Liver (tissue), 9 donors: ENCODE measurements around the gene THOP1. TPM values are rescaled to one million over a fixed set of nuclear protein-coding genes. Genes with fewer than 3 reads are reported as not detected.

Source experiments
- DNase-seq: peaks from one replicate; pipeline ENCODE4 v3.0.0-alpha.2; 2017; ENCODE audit warnings: low spot score
- H3K27ac ChIP-seq, 2 donors: one replicate each; pipeline ENCODE4 v1.7.0; 2013; ENCODE audit warnings: inconsistent platforms in 2 of 2, low read length in 2 of 2, control low read depth in 1 of 2, low read depth in 1 of 2, mild to moderate bottlenecking in 1 of 2
- H3K27me3 ChIP-seq, 4 donors: one replicate each; pipeline versions ENCODE4 v1.6.1 to v1.7.0; 2013; ENCODE audit warnings: low read length in 3 of 4, inconsistent platforms in 1 of 4, mild to moderate bottlenecking in 1 of 4, moderate library complexity in 1 of 4; ENCODE audit not compliant: control insufficient read depth in 4 of 4, insufficient read depth in 4 of 4
- H3K36me3 ChIP-seq, 4 donors: one replicate each; pipeline versions ENCODE4 v1.6.1 to v1.7.0; 2013; ENCODE audit warnings: low read length in 3 of 4, mild to moderate bottlenecking in 3 of 4, low read depth in 1 of 4, moderate library complexity in 1 of 4; ENCODE audit not compliant: control insufficient read depth in 4 of 4, insufficient read depth in 3 of 4
- H3K4me1 ChIP-seq, 4 donors: one replicate each; pipeline versions ENCODE4 v1.6.1 to v1.7.0; 2013; ENCODE audit warnings: low read length in 3 of 4, mild to moderate bottlenecking in 3 of 4, moderate library complexity in 1 of 4; ENCODE audit not compliant: control insufficient read depth in 4 of 4, insufficient read depth in 4 of 4
- H3K4me3 ChIP-seq, 3 donors: one replicate each; pipeline versions ENCODE4 v1.6.1 to v1.7.0; 2013; ENCODE audit warnings: low read length in 3 of 3, control low read depth in 1 of 3, low read depth in 1 of 3, mild to moderate bottlenecking in 1 of 3
- H3K9ac ChIP-seq, 2 donors: one replicate each; pipeline ENCODE4 v1.7.0; 2013; ENCODE audit warnings: low read length in 2 of 2, mild to moderate bottlenecking in 2 of 2, moderate library complexity in 2 of 2, control low read depth in 1 of 2, low read depth in 1 of 2
- H3K9me3 ChIP-seq, 4 donors: one replicate each; pipeline versions ENCODE4 v1.6.1 to v1.7.0; 2013; ENCODE audit warnings: low read length in 3 of 4; ENCODE audit not compliant: control insufficient read depth in 4 of 4
- EGR1 ChIP-seq, 2 donors: IDR thresholded peaks; 2 replicates each; pipeline ENCODE4 v1.6.1; 2016 to 2018; ENCODE audit warnings: antibody characterized with exemption in 2 of 2, low read depth in 2 of 2
- FOXA1 ChIP-seq: IDR thresholded peaks from 2 replicates; pipeline ENCODE4 v1.6.1; 2016; ENCODE audit warnings: antibody characterized with exemption
- FOXA2 ChIP-seq: IDR thresholded peaks from 2 replicates; pipeline ENCODE4 v1.6.1; 2016; ENCODE audit warnings: antibody characterized with exemption
- GABPA ChIP-seq, 2 donors: IDR thresholded peaks in 1 of 2; conservative IDR thresholded peaks in 1 of 2; 2 replicates each; pipeline ENCODE4 v1.6.1; 2016; ENCODE audit warnings: antibody characterized with exemption in 2 of 2, mild to moderate bottlenecking in 1 of 2, moderate library complexity in 1 of 2
- HNF4A ChIP-seq, 2 donors: conservative IDR thresholded peaks; 2 replicates each; pipeline ENCODE4 v1.6.1; 2016; ENCODE audit warnings: antibody characterized with exemption in 2 of 2, mild to moderate bottlenecking in 2 of 2
- HNF4G ChIP-seq: IDR thresholded peaks from 2 replicates; pipeline ENCODE4 v1.6.1; 2016; ENCODE audit warnings: antibody characterized with exemption
- JUND ChIP-seq, 2 donors: IDR thresholded peaks; 2 replicates each; pipeline ENCODE4 v1.6.1; 2016; ENCODE audit warnings: antibody characterized with exemption in 2 of 2
- NR2F2 ChIP-seq: IDR thresholded peaks from 2 replicates; pipeline ENCODE4 v1.6.1; 2016; ENCODE audit warnings: antibody characterized with exemption
- RAD21 ChIP-seq, 2 donors: IDR thresholded peaks; 2 replicates each; pipeline ENCODE4 v1.6.1; 2016; ENCODE audit warnings: antibody characterized with exemption in 2 of 2, mild to moderate bottlenecking in 2 of 2
- RXRA ChIP-seq, 2 donors: IDR thresholded peaks; 2 replicates each; pipeline ENCODE4 v1.6.1; 2017 to 2018; ENCODE audit warnings: antibody characterized with exemption in 2 of 2, mild to moderate bottlenecking in 1 of 2
- SP1 ChIP-seq: IDR thresholded peaks from 2 replicates; pipeline ENCODE4 v1.6.1; 2018; ENCODE audit warnings: antibody characterized with exemption, mild to moderate bottlenecking
- YY1 ChIP-seq: IDR thresholded peaks from 2 replicates; pipeline ENCODE4 v1.6.1; 2016; ENCODE audit warnings: antibody characterized with exemption, mild to moderate bottlenecking
- whole genome bisulfite sequencing: extraction: QIAGEN DNeasy Blood & Tissue Kit; methylation state at CpG from one replicate; pipeline ENCODE4 v1.1.7; 2013; 5-methylcytosine and 5-hydroxymethylcytosine counted together
- polyA plus RNA-seq, 2 donors: library from polyadenylated mRNA; stranded (reverse) in 1 of 2; unstranded in 1 of 2; fragments of 200-250 nt in 1 of 2; fragments of >200 nt in 1 of 2; fragmentation: Nextera tagmentation in 1 of 2; extraction: Ambion mirVana in 1 of 2; gene quantifications; one replicate each; pipeline versions ENCODE4 v1.2.1 to v1.2.3, GENCODE V29; 2013 to 2015
- total RNA-seq, 2 donors: library from RNA; depleted of rRNA; stranded (reverse); fragments of >200 nt; gene quantifications; one replicate each; pipeline ENCODE4 v1.2.3, GENCODE V29; 2014
- TF ChIP-seq, protein P1 (sequence below): IDR thresholded peaks from 2 replicates; pipeline ENCODE4 v1.6.1; 2016; ENCODE audit warnings: antibody characterized with exemption
- TF ChIP-seq, protein P2 (sequence below): IDR thresholded peaks from 2 replicates; pipeline ENCODE4 v1.6.1; 2016; ENCODE audit warnings: antibody characterized with exemption
- TF ChIP-seq, protein P3 (sequence below): fragments of 150-350 bp; IDR thresholded peaks from 2 replicates; pipeline ENCODE4 v1.5.1; 2017; ENCODE audit warnings: improper control_type of control experiment, low read depth, low read length; ENCODE audit not compliant: missing input control
- TF ChIP-seq, protein P4 (sequence below): IDR thresholded peaks from 2 replicates; pipeline ENCODE4 v1.6.1; 2016; ENCODE audit warnings: antibody characterized with exemption
- donor health status: healthy.
- donor health status: healthy.
- donor health status: healthy.
- donor health status: healthy.
- donor health status: healthy.

Gene THOP1
- total and polyA plus RNA-seq, 4 donors, result 39.1 to 56.2 (median 44.7) TPM

DNA sequence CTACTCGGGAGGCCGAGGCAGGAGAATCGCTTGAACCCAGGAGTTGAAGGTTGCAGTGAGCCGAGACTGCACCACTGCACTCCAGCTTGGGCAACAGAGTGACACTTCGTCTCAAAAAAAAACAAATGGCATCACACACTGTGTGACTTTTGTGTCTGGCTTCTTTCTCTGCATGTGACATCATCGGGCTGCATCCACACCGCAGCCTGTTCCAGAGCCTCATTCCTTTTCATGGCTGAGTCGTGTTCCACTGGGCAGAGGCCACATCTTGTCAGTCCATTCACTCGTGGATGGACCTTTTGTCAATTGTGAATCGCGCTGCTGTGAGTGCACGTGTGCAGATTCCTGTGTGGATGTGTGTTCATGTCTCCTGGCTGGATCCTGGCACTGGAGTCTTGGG lies 8.3 kb downstream of the THOP1 start:
- TF ChIP-seq, protein P1, sequence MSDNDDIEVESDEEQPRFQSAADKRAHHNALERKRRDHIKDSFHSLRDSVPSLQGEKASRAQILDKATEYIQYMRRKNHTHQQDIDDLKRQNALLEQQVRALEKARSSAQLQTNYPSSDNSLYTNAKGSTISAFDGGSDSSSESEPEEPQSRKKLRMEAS, result no peak
- TF ChIP-seq, protein P2, sequence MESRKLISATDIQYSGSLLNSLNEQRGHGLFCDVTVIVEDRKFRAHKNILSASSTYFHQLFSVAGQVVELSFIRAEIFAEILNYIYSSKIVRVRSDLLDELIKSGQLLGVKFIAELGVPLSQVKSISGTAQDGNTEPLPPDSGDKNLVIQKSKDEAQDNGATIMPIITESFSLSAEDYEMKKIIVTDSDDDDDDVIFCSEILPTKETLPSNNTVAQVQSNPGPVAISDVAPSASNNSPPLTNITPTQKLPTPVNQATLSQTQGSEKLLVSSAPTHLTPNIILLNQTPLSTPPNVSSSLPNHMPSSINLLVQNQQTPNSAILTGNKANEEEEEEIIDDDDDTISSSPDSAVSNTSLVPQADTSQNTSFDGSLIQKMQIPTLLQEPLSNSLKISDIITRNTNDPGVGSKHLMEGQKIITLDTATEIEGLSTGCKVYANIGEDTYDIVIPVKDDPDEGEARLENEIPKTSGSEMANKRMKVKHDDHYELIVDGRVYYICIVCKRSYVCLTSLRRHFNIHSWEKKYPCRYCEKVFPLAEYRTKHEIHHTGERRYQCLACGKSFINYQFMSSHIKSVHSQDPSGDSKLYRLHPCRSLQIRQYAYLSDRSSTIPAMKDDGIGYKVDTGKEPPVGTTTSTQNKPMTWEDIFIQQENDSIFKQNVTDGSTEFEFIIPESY, result no peak
- TF ChIP-seq NR2F2 (no peak), FOXA1 (no peak), GABPA (IDR thresholded peaks at IDR 0.05 in 1 of 2, conservative IDR thresholded peaks at IDR 0.05 in 1 of 2) (no peak), HNF4G (no peak), HNF4A (conservative IDR thresholded peaks at IDR 0.05) (no peak), RAD21 (IDR thresholded peaks at IDR 0.05) (no peak), FOXA2 (no peak)
- TF ChIP-seq, protein P3, sequence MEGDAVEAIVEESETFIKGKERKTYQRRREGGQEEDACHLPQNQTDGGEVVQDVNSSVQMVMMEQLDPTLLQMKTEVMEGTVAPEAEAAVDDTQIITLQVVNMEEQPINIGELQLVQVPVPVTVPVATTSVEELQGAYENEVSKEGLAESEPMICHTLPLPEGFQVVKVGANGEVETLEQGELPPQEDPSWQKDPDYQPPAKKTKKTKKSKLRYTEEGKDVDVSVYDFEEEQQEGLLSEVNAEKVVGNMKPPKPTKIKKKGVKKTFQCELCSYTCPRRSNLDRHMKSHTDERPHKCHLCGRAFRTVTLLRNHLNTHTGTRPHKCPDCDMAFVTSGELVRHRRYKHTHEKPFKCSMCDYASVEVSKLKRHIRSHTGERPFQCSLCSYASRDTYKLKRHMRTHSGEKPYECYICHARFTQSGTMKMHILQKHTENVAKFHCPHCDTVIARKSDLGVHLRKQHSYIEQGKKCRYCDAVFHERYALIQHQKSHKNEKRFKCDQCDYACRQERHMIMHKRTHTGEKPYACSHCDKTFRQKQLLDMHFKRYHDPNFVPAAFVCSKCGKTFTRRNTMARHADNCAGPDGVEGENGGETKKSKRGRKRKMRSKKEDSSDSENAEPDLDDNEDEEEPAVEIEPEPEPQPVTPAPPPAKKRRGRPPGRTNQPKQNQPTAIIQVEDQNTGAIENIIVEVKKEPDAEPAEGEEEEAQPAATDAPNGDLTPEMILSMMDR, result no peak
- TF ChIP-seq, protein P4, sequence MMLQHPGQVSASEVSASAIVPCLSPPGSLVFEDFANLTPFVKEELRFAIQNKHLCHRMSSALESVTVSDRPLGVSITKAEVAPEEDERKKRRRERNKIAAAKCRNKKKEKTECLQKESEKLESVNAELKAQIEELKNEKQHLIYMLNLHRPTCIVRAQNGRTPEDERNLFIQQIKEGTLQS, result no peak
- Histone ChIP-seq H3K4me1 (peaks cover 13 to 32% (median 25%) of the 10 kb centered on the region in 4 donors), H3K27me3 (no peaks in the 10 kb centered on the region), H3K4me3 (no peak overlapping the region), H3K9ac (no peak overlapping the region), H3K36me3 (peaks cover 0 to 5% (median 0%) of the 10 kb centered on the region in 4 donors), H3K27ac (no peak overlapping the region), H3K9me3 (no peaks in the 10 kb centered on the region)
- DNase-seq, result no peak
- 97% methylated on average over 12 of the region's 12 CpGs for WGBS

DNA sequence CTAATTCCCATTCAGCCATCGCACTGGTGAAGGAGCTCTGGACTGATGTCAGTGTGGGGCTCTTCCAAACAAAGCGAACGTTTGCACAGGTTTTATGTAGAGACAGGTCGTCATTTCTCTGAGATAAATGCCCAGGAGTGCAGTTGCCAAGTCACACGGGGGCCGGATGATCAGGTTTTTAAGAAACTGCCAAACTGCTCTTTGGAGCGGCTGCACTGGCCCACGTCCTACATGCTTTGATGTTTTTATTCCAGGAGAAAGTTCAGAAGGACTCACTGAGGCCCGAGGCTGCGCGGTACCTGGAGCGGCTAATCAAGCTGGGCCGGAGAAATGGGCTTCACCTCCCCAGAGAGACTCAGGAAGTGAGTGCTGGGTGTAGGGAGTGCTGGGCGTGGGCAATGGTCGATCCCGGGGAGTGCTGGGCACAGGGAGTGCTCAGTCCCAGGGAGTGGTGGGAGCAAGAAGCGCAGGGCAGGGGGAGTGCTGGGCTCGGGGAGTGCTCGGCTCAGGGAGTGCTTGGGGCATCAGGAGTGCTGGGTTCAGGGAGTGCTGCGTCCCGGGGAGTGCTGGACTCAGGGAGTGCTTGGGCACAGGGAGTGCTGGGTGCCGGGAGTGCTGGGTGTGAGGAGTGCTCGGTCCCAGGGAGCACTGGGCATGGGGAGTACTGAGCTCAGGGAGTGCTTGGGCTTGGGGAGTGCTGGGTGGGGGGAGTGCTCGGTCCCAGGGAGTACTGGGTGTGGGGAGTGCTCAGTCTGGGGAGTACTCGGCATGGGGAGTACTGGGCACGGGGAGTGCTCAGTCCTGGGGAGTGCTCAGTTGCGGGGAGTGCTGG lies 10.7 kb downstream of the THOP1 start:
- no peak overlapping the region for H3K4me3 ChIP-seq
- TF ChIP-seq, protein P3, result no peak
- TF ChIP-seq HNF4G (no peak), SP1 (no peak), JUND (IDR thresholded peaks at IDR 0.05) (no peak), FOXA2 (no peak), GABPA (IDR thresholded peaks at IDR 0.05 in 1 of 2, conservative IDR thresholded peaks at IDR 0.05 in 1 of 2) (no peak), RXRA (IDR thresholded peaks at IDR 0.05) (no peak), YY1 (no peak), HNF4A (conservative IDR thresholded peaks at IDR 0.05) (no peak), NR2F2 (no peak), FOXA1 (no peak), RAD21 (IDR thresholded peaks at IDR 0.05) (no peak), EGR1 (IDR thresholded peaks at IDR 0.05; ENCODE audit: low read depth in 2 of 2) (no peak)
- TF ChIP-seq, protein P2, result no peak
- H3K9ac ChIP-seq, result no peak overlapping the region
- 85% methylated on average over 27 of the region's 27 CpGs for WGBS
- no peaks in the 10 kb centered on the region for H3K9me3 ChIP-seq
- peaks cover 4 to 18% (median 13%) of the 10 kb centered on the region in 4 donors for H3K4me1 ChIP-seq
- H3K27me3 ChIP-seq, result no peaks in the 10 kb centered on the region
- H3K27ac ChIP-seq, result no peak overlapping the region
- DNase-seq, result no peak
- H3K36me3 ChIP-seq, result peaks cover 0 to 13% (median 5%) of the 10 kb centered on the region in 4 donors
